Brain microvascular endothelial cell (primary cell): ENCODE measurements around the gene HIP1.
A peak's percentile ranks its signal among the peaks of the same experiment; 100 is the strongest.
"Not testable (repeated sequence)": the region's sequence is repeated elsewhere in the genome, so short reads cannot be mapped to it uniquely, and the experiment has no call there.

Experiments used
- DNase-seq: peaks from one replicate; pipeline ENCODE4 v3.0.0-alpha.2; 2020
- H3K27ac ChIP-seq: fragments of 250-450 bp; sonication (Bioruptor Pico); 2 replicates; pipeline ENCODE4 v1.5.1; 2020; ENCODE audit warnings: mild to moderate bottlenecking, moderate library complexity
- H3K27me3 ChIP-seq: fragments of 250-450 bp; sonication (Bioruptor Pico); replicated peaks from 2 replicates; pipeline ENCODE4 v1.5.1; 2020; ENCODE audit warnings: mild to moderate bottlenecking
- H3K36me3 ChIP-seq: fragments of 250-450 bp; sonication (Bioruptor Pico); replicated peaks from 2 replicates; pipeline ENCODE4 v1.5.1; 2020; ENCODE audit warnings: mild to moderate bottlenecking
- H3K4me3 ChIP-seq: 2 replicates; pipeline ENCODE4 v1.5.1; 2011; ENCODE audit warnings: low read depth, mild to moderate bottlenecking, control low read depth, low read length, moderate library complexity
- CTCF ChIP-seq: IDR thresholded peaks from 2 replicates; pipeline ENCODE4 v1.5.1; 2011; ENCODE audit warnings: low read depth, mild to moderate bottlenecking, moderate library complexity, low read length, control low read depth, inconsistent platforms; ENCODE audit errors: missing control alignments
- in situ Hi-C: cut with HindIII; loops from 2 replicates; pipeline ENCODE4 v1.10.0; 2017; ENCODE audit warnings: low sequenced_read_pairs, low pct_ligation_motif_present

HIP1 gene

DNA sequence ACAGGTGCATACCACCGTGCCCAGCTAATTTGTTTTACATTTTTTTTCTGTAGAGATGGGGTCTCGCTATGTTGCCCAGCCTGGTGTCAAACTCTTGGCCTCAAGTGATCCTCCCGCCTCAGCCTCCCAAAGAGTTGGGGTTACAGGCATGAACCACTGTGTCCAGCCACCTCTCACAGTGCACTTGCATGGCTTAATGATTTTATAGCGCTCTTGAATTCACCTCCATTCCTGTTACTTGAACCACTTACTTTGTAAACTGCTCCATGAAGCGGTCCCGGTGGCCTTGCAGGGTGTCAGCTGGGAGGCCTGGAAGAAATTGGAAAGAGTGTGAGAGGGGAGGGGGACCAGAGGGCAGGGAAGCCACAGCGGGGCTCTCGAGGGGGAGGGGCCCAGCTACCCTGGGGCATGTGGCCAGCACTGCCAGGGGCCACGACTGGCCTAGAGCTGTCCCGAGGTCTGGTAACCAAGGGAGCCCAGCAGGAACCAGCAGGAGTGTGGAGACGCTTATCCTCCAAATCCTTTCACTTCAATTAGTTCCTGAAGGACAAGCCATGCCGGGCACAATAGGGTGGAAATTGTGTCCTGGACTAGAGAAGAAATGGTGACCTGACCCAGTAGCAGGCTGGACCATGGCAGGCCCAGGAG, 170.7 kb downstream of the HIP1 start:
- Histone ChIP-seq H3K27ac (no peak overlapping the region), H3K27me3 (peaks cover 3% of the 10 kb centered on the region), H3K36me3 (no peaks in the 10 kb centered on the region), H3K4me3 (no peak overlapping the region)
- DNase-seq: no peak
- in situ Hi-C loops: no loop called here
- TF ChIP-seq CTCF: no peak

GRCh38 chr7:75565132-75565837, 173.5 kb downstream of the HIP1 start:
- no peak overlapping the region for H3K27ac ChIP-seq
- peaks cover 4% of the 10 kb centered on the region for H3K27me3 ChIP-seq
- peak; percentile 90 for DNase-seq
- in situ Hi-C loops: no loop called here
- no peak overlapping the region for H3K4me3 ChIP-seq
- no peaks in the 10 kb centered on the region for H3K36me3 ChIP-seq
- no peak for TF ChIP-seq CTCF

- no peak overlapping the region for H3K27ac ChIP-seq
- H3K36me3 ChIP-seq: no peaks in the 10 kb centered on the region
- no peak for DNase-seq
- H3K27me3 ChIP-seq: peaks cover 2% of the 10 kb centered on the region
- no peak overlapping the region for H3K4me3 ChIP-seq
- no peak for TF ChIP-seq CTCF
- in situ Hi-C loops: no loop called here
Observed at GRCh38 chr7:75563171-75563570, 175.6 kb downstream of the HIP1 start.

GRCh38 chr7:75559976-75560365, 178.8 kb downstream of the HIP1 start:
- in situ Hi-C loops: no loop called here
- DNase-seq: no peak
- TF ChIP-seq CTCF: no peak
- H3K4me3 ChIP-seq: no peak overlapping the region
- H3K27me3 ChIP-seq: peaks cover 2% of the 10 kb centered on the region
- no peak overlapping the region for H3K27ac ChIP-seq
- no peaks in the 10 kb centered on the region for H3K36me3 ChIP-seq

DNA sequence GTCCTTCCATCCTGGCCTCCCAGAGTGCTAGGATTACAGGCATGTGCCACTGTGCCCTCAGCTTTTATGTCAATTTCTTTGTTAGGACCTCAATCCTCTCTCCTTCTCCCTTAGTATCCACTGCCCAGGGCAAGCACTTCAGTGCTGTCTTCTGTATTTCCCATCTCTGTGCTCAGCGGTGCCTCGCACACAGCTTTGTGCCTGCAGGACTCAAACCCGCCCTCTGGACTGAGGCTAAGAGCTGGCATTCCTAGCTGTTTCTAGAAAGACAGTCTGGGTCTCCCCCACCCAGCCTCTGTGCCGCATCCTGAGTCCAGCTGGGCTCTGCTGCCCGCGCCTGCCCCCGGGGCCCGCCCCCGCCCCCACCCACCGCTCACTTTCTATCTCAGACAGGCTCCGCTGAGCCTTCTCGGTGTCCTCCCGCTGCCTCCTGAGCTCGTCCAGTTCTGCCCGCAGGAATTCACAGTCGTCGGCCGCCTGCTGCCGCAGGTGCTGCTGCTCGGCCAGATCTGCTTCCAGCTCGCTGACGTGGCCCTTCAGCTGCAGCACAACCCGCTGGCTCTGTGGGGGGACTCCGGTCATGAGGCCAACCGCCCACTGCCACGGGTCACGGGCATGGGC, 179.3 kb downstream of the HIP1 start:
- in situ Hi-C loops: no loop called here
- peaks cover 2% of the 10 kb centered on the region for H3K27me3 ChIP-seq
- H3K4me3 ChIP-seq: no peak overlapping the region
- no peak for DNase-seq
- no peak for TF ChIP-seq CTCF
- H3K36me3 ChIP-seq: no peaks in the 10 kb centered on the region
- H3K27ac ChIP-seq: no peak overlapping the region

GRCh38 chr7:75556835-75557234, 181.9 kb downstream of the HIP1 start:
- H3K4me3 ChIP-seq, DNase-seq, H3K27ac ChIP-seq, H3K36me3 ChIP-seq, in situ Hi-C loops, H3K27me3 ChIP-seq: not testable (repeated sequence)
